HEK293T (cell line): ENCODE results near the gene PTPRG.

Experiments used
- BHLHE40 ChIP-seq: fragments of 450-650 bp; IDR thresholded peaks from 2 replicates; pipeline ENCODE4 v1.6.1; 2016; ENCODE audit warnings: mild to moderate bottlenecking, moderate library complexity, borderline replicate concordance
- CTBP1 ChIP-seq: fragments of 450-650 bp; IDR thresholded peaks from 2 replicates; pipeline ENCODE4 v1.6.1; 2016; ENCODE audit warnings: borderline replicate concordance
- ELF4 ChIP-seq: fragments of 450-650 bp; IDR thresholded peaks from 2 replicates; pipeline ENCODE4 v1.6.1; 2017; ENCODE audit warnings: antibody characterized with exemption
- FOXA1 ChIP-seq: fragments of 450-650 bp; IDR thresholded peaks from 2 replicates; pipeline ENCODE4 v1.6.1; 2016; ENCODE audit warnings: mild to moderate bottlenecking
- FOXK2 ChIP-seq: fragments of 450-650 bp; IDR thresholded peaks from 2 replicates; pipeline ENCODE4 v1.6.1; 2016; ENCODE audit warnings: mild to moderate bottlenecking
- FOXM1 ChIP-seq: fragments of 450-650 bp; IDR thresholded peaks from 2 replicates; pipeline ENCODE4 v1.6.1; 2017; ENCODE audit warnings: mild to moderate bottlenecking, borderline replicate concordance
- HDGF ChIP-seq: fragments of 450-650 bp; IDR thresholded peaks from 2 replicates; pipeline ENCODE4 v1.6.1; 2017; ENCODE audit warnings: antibody characterized with exemption, borderline replicate concordance
- NFRKB ChIP-seq: fragments of 450-650 bp; IDR thresholded peaks from 2 replicates; pipeline ENCODE4 v1.6.1; 2016; ENCODE audit warnings: mild to moderate bottlenecking, moderate library complexity
- SUZ12 ChIP-seq: fragments of 450-650 bp; IDR thresholded peaks from 2 replicates; pipeline ENCODE4 v1.6.1; 2016; ENCODE audit warnings: mild to moderate bottlenecking
- TARDBP ChIP-seq: fragments of 450-650 bp; IDR thresholded peaks from 2 replicates; pipeline ENCODE4 v1.6.1; 2016
- ZNF384 ChIP-seq: fragments of 450-650 bp; IDR thresholded peaks from 2 replicates; pipeline ENCODE4 v1.6.1; 2016

DNA sequence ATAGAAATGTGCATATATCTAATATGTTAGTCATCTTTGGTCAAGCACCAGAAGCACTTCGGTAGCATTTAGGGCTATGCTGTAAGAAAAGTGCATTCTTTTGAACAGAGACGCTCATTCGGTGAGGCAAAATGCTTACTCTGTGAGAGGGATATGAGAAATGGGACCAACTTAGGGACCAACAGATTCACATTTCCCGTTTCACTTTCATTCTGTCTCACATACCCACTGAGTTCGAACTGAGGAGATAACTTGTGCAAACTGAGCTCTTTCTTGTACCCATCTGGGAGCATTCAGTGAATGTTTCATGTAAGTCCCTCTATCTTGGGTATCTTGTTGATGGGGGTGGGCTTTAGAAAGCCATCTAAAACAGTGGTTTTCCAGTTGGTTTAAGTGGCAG lies 676.6 kb downstream of the PTPRG start:
- TF ChIP-seq NFRKB: no peak
- no peak for TF ChIP-seq FOXA1
- no peak for TF ChIP-seq FOXK2
- no peak for TF ChIP-seq TARDBP
- no peak for TF ChIP-seq ELF4
- no peak for TF ChIP-seq HDGF
- no peak for TF ChIP-seq BHLHE40
- TF ChIP-seq CTBP1: no peak
- TF ChIP-seq ZNF384: no peak
- no peak for TF ChIP-seq FOXM1
- no peak for TF ChIP-seq SUZ12
